GM12878 (cell line): Measurements from ENCODE around the gene ITPR2.

Experiments
- BRCA1 ChIP-seq: IDR thresholded peaks from 2 replicates; pipeline ENCODE4 v1.6.1; 2011; ENCODE audit warnings: low read depth, low read length, improper control_type of control experiment
- CBX3 ChIP-seq: fragments of 200-600 bp; sonication (generic); IDR thresholded peaks from 2 replicates; pipeline ENCODE4 v1.6.1; 2016; ENCODE audit warnings: low read depth, borderline replicate concordance
- CREM ChIP-seq: IDR thresholded peaks from 2 replicates; pipeline ENCODE4 v1.6.1; 2014; ENCODE audit warnings: antibody characterized with exemption, low read depth
- CTCF ChIP-seq, 3 experiments: IDR thresholded peaks in 2 of 3; conservative IDR thresholded peaks in 1 of 3; 2 replicates each; pipeline ENCODE4 v1.5.1; 2011; ENCODE audit warnings: low read depth in 3 of 3, low read length in 3 of 3, mild to moderate bottlenecking in 3 of 3, control low read depth in 2 of 3, moderate library complexity in 2 of 3, inconsistent platforms in 1 of 3, mixed read lengths in 1 of 3; ENCODE audit not compliant: control insufficient read depth in 2 of 3, insufficient read depth in 1 of 3; ENCODE audit errors: extremely low read depth in 1 of 3
- MAX ChIP-seq: IDR thresholded peaks from 2 replicates; pipeline ENCODE4 v1.6.1; 2012; ENCODE audit warnings: low read depth, low read length, improper control_type of control experiment
- NBN ChIP-seq: fragments of 450-650 bp; IDR thresholded peaks from 2 replicates; pipeline ENCODE4 v1.6.1; 2016
- NFYB ChIP-seq: IDR thresholded peaks from 2 replicates; pipeline ENCODE4 v1.6.1; 2011; ENCODE audit warnings: low read depth, mild to moderate bottlenecking, low read length, improper control_type of control experiment, moderate library complexity; ENCODE audit not compliant: insufficient read depth
- POLR2A ChIP-seq: IDR thresholded peaks from 2 replicates; pipeline ENCODE4 v1.6.1; 2011; ENCODE audit warnings: low read depth, mild to moderate bottlenecking, low read length
- POLR2AphosphoS5 ChIP-seq: IDR thresholded peaks from 2 replicates; pipeline ENCODE4 v1.6.1; 2011; ENCODE audit warnings: mild to moderate bottlenecking, low read length, inconsistent platforms
- RAD51 ChIP-seq: fragments of 450-650 bp; IDR thresholded peaks from 2 replicates; pipeline ENCODE4 v1.6.1; 2016; ENCODE audit warnings: moderate library complexity, mild to moderate bottlenecking, inconsistent platforms
- REST ChIP-seq: IDR thresholded peaks from 2 replicates; pipeline ENCODE4 v1.6.1; 2012; ENCODE audit warnings: mild to moderate bottlenecking, low read depth, low read length
- TBL1XR1 ChIP-seq: IDR thresholded peaks from 2 replicates; pipeline ENCODE4 v1.6.1; 2012; ENCODE audit warnings: low read depth, low read length, improper control_type of control experiment
- ZZZ3 ChIP-seq: IDR thresholded peaks from 2 replicates; pipeline ENCODE4 v1.6.1; 2011; ENCODE audit warnings: low read depth; ENCODE audit not compliant: control insufficient read depth, insufficient read length
- TF ChIP-seq, protein P1 (sequence below): fragments of 450-650 bp; formaldehyde crosslinking; IDR thresholded peaks from 2 replicates; pipeline ENCODE4 v1.5.0; 2022; ENCODE audit warnings: mild to moderate bottlenecking, missing genetic modification characterization

DNA sequence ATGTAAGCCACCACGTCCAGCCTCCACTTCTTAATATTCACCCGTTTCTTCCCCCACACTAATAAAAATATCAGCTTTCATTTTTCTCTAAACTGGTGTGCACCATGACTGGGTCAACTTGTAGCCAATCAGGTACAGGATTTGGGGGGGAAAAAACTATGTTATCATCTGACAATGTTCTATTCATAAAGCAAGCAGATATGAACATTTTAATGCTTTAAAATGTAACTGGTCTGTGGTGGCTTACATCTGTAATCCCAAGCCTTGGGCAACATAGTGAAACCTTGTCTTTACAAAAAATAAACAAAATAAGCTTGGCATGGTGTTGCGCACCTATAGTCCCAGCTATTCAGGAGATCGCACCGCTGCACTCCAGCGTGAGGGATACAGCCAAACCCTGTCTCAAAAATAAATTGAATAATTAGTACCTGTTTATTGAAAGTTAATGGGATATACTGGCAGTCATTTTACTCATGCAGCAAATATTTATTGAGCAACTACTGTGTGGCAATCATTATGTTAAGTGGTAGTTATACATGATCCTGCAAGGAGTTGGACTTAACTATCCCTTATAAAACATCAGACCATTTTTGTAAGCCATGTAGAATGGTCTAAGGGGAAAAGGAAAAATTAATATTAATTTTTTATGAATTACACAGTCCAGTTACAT lies 15.3 kb upstream of the ITPR2 start:
- TF ChIP-seq MAX (no peak), CTCF (IDR thresholded peaks at IDR 0.05 in 2 of 3, conservative IDR thresholded peaks at IDR 0.05 in 1 of 3; ENCODE audit: control insufficient read depth in 2 of 3, extremely low read depth in 1 of 3, insufficient read depth in 1 of 3, low read depth in 3 of 3, low read length in 3 of 3) (no peak), RAD51 (no peak), BRCA1 (no peak), TBL1XR1 (no peak), POLR2AphosphoS5 (no peak), REST (no peak), CREM (no peak), NBN (no peak), POLR2A (no peak), ZZZ3 (no peak), NFYB (no peak), CBX3 (no peak)
- TF ChIP-seq, protein P1, sequence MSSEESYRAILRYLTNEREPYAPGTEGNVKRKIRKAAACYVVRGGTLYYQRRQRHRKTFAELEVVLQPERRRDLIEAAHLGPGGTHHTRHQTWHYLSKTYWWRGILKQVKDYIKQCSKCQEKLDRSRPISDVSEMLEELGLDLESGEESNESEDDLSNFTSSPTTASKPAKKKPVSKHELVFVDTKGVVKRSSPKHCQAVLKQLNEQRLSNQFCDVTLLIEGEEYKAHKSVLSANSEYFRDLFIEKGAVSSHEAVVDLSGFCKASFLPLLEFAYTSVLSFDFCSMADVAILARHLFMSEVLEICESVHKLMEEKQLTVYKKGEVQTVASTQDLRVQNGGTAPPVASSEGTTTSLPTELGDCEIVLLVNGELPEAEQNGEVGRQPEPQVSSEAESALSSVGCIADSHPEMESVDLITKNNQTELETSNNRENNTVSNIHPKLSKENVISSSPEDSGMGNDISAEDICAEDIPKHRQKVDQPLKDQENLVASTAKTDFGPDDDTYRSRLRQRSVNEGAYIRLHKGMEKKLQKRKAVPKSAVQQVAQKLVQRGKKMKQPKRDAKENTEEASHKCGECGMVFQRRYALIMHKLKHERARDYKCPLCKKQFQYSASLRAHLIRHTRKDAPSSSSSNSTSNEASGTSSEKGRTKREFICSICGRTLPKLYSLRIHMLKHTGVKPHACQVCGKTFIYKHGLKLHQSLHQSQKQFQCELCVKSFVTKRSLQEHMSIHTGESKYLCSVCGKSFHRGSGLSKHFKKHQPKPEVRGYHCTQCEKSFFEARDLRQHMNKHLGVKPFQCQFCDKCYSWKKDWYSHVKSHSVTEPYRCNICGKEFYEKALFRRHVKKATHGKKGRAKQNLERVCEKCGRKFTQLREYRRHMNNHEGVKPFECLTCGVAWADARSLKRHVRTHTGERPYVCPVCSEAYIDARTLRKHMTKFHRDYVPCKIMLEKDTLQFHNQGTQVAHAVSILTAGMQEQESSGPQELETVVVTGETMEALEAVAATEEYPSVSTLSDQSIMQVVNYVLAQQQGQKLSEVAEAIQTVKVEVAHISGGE (CRISPR knock-in tag): no peak
